GM06990 (cell line): ENCODE measurements around the gene CACNA1D.

Source experiments
- DNase-seq: peaks from one replicate; pipeline ENCODE4 v3.0.0-alpha.2; 2011; ENCODE audit not compliant: insufficient read length; ENCODE audit errors: extremely low read depth
- H3K27me3 ChIP-seq: replicated peaks from 2 replicates; pipeline ENCODE4 v1.6.0; 2011; ENCODE audit warnings: low read length; ENCODE audit not compliant: control insufficient read depth, insufficient read depth
- H3K36me3 ChIP-seq: 2 replicates; pipeline ENCODE4 v1.5.1; 2011; ENCODE audit warnings: low read length; ENCODE audit not compliant: control insufficient read depth, insufficient read depth
- H3K4me3 ChIP-seq: replicated peaks from 2 replicates; pipeline ENCODE4 v1.5.1; 2011; ENCODE audit warnings: low read depth, mild to moderate bottlenecking, control low read depth, low read length
- TF ChIP-seq, protein P1 (sequence below): IDR thresholded peaks from 2 replicates; pipeline ENCODE4 v1.5.1; 2011; ENCODE audit warnings: low read length, control low read depth, mild to moderate bottlenecking, inconsistent platforms; ENCODE audit not compliant: insufficient read depth, poor library complexity, severe bottlenecking

The CACNA1D gene

DNA sequence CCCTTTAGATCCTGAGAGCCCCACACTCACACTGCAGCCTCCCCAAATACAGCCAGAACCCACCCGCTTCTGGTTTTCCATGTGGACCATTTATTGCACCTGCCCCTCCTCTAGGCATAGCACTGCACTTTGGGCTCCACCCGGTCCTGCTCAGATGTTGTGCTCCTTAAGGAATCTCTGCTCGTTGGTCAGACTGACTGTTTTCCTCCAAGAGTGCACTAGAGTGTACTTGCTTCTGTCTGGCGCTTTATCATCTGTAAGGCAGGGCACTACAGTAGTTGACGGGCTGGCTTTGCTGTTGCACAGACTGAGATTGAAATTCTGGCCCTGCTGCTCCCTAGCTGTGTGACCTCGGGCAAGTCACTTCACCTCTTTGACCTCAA, 124.1 kb downstream of the CACNA1D start:
- Histone ChIP-seq H3K4me3 (no peak overlapping the region), H3K36me3 (no peaks in the 10 kb centered on the region), H3K27me3 (peaks cover 1% of the 10 kb centered on the region)
- TF ChIP-seq, protein P1, sequence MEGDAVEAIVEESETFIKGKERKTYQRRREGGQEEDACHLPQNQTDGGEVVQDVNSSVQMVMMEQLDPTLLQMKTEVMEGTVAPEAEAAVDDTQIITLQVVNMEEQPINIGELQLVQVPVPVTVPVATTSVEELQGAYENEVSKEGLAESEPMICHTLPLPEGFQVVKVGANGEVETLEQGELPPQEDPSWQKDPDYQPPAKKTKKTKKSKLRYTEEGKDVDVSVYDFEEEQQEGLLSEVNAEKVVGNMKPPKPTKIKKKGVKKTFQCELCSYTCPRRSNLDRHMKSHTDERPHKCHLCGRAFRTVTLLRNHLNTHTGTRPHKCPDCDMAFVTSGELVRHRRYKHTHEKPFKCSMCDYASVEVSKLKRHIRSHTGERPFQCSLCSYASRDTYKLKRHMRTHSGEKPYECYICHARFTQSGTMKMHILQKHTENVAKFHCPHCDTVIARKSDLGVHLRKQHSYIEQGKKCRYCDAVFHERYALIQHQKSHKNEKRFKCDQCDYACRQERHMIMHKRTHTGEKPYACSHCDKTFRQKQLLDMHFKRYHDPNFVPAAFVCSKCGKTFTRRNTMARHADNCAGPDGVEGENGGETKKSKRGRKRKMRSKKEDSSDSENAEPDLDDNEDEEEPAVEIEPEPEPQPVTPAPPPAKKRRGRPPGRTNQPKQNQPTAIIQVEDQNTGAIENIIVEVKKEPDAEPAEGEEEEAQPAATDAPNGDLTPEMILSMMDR = no peak
- DNase-seq = no peak

DNA sequence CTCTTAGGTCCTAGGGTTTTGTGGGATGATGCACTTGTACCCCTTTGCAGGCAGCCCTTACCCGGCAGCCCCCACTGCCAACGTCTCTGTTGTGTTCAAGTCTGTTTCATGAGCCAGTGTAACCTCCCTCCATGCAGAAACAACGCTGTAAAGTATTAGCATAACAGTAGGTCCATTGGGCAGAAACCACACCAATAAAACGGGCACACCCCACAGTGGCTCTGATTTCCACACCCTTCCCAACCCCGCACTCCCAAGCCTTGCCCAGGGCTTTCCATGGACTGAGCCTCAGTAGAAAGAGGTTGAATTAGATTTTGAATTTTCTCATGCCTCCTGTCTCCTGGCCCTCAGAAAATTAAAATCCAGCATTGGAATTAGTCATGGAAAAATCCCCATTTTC, 124.5 kb downstream of the CACNA1D start:
- Histone ChIP-seq H3K4me3 (no peak overlapping the region), H3K27me3 (peaks cover 1% of the 10 kb centered on the region), H3K36me3 (no peaks in the 10 kb centered on the region)
- DNase-seq = no peak
- TF ChIP-seq, protein P1 = no peak

DNA sequence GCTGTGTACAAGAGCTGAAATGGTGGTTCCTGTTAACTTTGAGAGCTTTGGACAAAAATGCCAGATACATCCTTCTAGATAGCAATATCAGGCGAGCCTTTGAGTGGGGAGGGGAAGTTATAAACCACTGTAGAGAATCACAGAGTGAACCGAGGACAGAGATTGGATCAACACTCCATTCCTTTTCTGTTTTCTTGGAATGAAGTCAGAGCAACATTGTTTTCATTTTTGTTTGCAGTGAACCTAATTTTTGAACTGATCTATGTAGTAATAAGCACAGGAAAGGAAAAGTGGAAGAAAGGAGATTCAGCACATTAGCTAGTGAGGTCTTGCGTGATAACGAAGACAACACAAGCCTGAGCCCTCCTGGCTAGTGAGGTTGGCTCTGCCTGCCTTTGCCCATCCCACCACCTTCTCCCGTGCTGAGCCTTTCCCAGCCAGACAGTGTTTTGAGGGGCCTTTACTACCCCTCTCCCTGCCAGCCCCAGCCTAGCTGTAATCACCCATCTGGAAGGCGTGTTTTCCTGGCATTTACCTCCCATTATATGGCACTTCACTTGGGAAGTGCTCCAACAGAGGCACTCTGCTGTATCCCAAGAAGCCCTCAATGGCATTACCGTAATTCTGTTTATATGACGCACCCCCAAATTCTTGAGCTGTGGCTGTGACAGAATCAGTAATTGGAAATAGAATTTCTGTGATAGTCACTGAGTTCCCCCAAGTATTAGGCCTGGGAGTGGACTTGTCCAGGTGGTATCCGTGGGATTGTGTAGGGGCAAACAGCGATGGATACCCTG, 129.8 kb downstream of the CACNA1D start:
- no peaks in the 10 kb centered on the region; the same call in 1 of the 2 replicates for H3K27me3 ChIP-seq
- no peak for DNase-seq
- TF ChIP-seq, protein P1 = no peak
- no peak overlapping the region for H3K4me3 ChIP-seq
- no peaks in the 10 kb centered on the region for H3K36me3 ChIP-seq

DNA sequence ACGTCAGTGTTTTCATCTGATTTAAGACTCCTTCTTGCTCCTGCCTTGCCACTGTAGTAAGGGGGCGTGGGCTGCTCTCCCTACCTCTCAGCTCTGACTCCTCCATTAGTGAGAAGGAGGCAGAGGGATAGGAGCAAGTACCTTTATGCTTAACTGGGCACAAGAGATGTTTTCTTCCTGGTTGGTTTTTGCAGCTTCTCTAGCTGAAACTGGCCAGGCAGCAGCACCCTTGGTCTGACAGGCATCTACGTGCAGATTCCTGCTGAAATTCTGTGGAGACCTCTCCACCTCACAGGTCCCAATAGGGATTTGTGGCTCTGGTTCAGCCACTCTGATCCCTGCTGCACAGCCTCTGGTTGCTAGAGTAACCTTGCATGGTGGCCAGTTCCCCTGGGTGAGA, 132.5 kb downstream of the CACNA1D start:
- H3K4me3 ChIP-seq = no peak overlapping the region
- TF ChIP-seq, protein P1 = no peak
- H3K27me3 ChIP-seq = no peaks in the 10 kb centered on the region; the same call in 1 of the 2 replicates
- no peak for DNase-seq
- no peaks in the 10 kb centered on the region for H3K36me3 ChIP-seq

DNA sequence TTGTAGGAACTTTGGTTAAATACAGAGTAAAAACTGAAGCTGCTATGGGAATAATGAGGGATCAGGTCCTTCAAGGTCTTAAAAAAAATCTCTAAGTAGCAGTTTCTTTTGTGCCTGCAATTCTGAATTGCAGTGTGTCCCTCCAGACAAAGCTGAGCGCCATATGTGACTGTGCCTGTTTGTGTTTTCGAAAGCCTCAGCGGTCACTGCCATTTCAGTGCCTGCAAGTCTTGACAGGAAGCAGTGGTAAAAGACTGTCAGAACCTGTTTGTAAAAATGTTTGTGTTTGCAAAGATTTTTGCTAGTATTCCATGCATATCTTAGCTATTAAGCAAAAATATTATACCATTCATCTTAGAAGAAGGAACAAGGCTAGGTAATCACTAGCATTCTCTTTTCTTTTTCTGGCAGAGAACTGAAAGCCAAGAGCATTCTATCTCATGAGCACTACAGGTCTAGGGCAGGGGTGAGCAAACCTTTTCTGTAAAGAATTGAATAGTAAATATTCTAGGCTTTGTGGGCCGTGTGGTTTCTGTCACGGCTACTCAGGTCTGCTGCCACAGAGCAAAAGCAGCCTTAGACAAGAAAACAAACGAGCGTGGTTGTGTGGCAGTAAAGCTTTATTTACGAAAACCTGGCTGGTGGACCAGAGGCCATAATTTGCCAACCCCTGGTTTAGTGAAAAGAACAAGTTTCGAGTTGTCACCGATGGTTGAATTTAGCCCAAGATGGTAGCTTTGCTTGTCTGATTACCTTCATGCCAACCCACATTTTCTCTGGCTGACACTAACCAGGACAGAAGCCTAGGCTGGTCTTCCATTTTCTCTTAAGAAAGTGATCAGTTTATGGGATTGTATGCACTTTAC, 134.4 kb downstream of the CACNA1D start:
- Histone ChIP-seq H3K4me3 (no peak overlapping the region), H3K36me3 (no peaks in the 10 kb centered on the region), H3K27me3 (no peaks in the 10 kb centered on the region; the same call in 1 of the 2 replicates)
- TF ChIP-seq, protein P1 = no peak
- no peak for DNase-seq
